K562 (cell line): ENCODE measurements around the gene SPATA13.

Experiments used
- EP300 ChIP-seq: IDR thresholded peaks from 2 replicates; pipeline ENCODE4 v1.6.1; 2012; ENCODE audit warnings: low read length, improper control_type of control experiment
- FOXM1 ChIP-seq, 2 experiments: fragments of 450-650 bp in 1 of 2; sonication (generic) in 1 of 2; formaldehyde crosslinking in 1 of 2; IDR thresholded peaks; 2 replicates each; pipeline versions ENCODE4 v1.6.1 to v1.9.0; 2017 to 2022; ENCODE audit warnings: low read depth in 2 of 2, mild to moderate bottlenecking in 2 of 2, missing genetic modification reagents in 1 of 2, moderate library complexity in 1 of 2
- TCF3 ChIP-seq: sonication (generic); formaldehyde crosslinking; IDR thresholded peaks from 2 replicates; pipeline ENCODE4 v1.4.0; 2020; ENCODE audit warnings: mild to moderate bottlenecking, missing genetic modification reagents

GRCh38 chr13:24304620-24305019, 144.1 kb downstream of the SPATA13 start:
- TF ChIP-seq FOXM1 (IDR thresholded peaks at IDR 0.05; ENCODE audit: low read depth), result no peak
- no peak for TF ChIP-seq FOXM1 (CRISPR knock-in tag; IDR thresholded peaks at IDR 0.05; ENCODE audit: low read depth)
- TF ChIP-seq TCF3 (CRISPR knock-in tag), result no peak
- no peak for TF ChIP-seq EP300
